RWPE2 (cell line): Measurements from ENCODE around the gene CGN.

Experiments used
- ATAC-seq: fragments of 200-7000 bp; cut with Tn5 transposase; 3 replicates; pipeline ENCODE4 v1.9.1; 2021; ENCODE audit warnings: low read depth
- DNase-seq: peaks from one replicate; pipeline ENCODE4 v3.0.0-alpha.2; 2020; ENCODE audit warnings: low spot score
- H3K27ac ChIP-seq: fragments of 450-650 bp; 2 replicates; pipeline ENCODE4 v1.5.1; 2017; ENCODE audit warnings: mild to moderate bottlenecking; ENCODE audit not compliant: poor library complexity, severe bottlenecking
- H3K27me3 ChIP-seq: fragments of 250-450 bp; sonication (Bioruptor Pico); 2 replicates; pipeline ENCODE4 v1.5.1; 2021; ENCODE audit warnings: mild to moderate bottlenecking, moderate library complexity; ENCODE audit not compliant: insufficient read depth, poor library complexity, severe bottlenecking
- H3K36me3 ChIP-seq: fragments of 250-450 bp; sonication (Bioruptor Pico); 2 replicates; pipeline ENCODE4 v1.5.1; 2020; ENCODE audit warnings: low read depth, mild to moderate bottlenecking, moderate library complexity
- H3K4me1 ChIP-seq: fragments of 250-450 bp; sonication (Bioruptor Pico); 2 replicates; pipeline ENCODE4 v1.5.1; 2021; ENCODE audit warnings: mild to moderate bottlenecking, moderate library complexity; ENCODE audit not compliant: insufficient read depth, poor library complexity, severe bottlenecking
- H3K4me3 ChIP-seq: fragments of 250-450 bp; sonication (Bioruptor Pico); 2 replicates; pipeline ENCODE4 v1.5.1; 2021; ENCODE audit warnings: mild to moderate bottlenecking, moderate library complexity; ENCODE audit not compliant: severe bottlenecking
- H3K9me3 ChIP-seq: fragments of 250-450 bp; sonication (Bioruptor Pico); 2 replicates; pipeline ENCODE4 v1.5.1; 2021; ENCODE audit warnings: mild to moderate bottlenecking, moderate library complexity; ENCODE audit not compliant: severe bottlenecking
- TF ChIP-seq, protein P1 (sequence below): fragments of 450-650 bp; IDR thresholded peaks from one replicate; pipeline ENCODE4 v1.5.1; 2017; ENCODE audit warnings: mild to moderate bottlenecking, moderate library complexity; ENCODE audit not compliant: poor library complexity, severe bottlenecking

CGN gene

DNA sequence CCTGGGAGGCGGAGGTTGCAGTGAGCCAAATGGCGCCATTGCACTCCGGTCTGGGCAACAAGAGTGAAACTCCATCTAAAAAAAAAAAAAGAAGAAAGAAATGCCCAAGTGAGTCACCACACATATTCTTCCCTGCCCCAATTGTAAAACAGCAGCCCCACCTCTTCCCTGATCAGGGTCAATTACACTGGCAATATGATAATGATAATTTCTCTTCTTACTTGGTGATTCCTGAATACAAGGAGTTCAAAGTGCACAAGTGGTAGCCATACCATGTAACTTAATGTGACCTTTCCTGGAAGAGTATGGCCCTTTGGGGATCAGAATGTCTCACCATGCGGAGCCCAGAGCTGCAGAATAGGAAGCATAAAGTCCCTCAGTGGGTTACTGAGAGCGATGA is 11.8 kb upstream of the CGN start:
- H3K9me3 ChIP-seq, result no peaks in the 10 kb centered on the region
- H3K36me3 ChIP-seq, result no peaks in the 10 kb centered on the region
- ATAC-seq (no peak), DNase-seq (no peak)
- no peak overlapping the region for H3K27ac ChIP-seq
- H3K4me1 ChIP-seq, result peaks cover 15% of the 10 kb centered on the region
- no peaks in the 10 kb centered on the region for H3K27me3 ChIP-seq
- no peak overlapping the region for H3K4me3 ChIP-seq
- TF ChIP-seq, protein P1, sequence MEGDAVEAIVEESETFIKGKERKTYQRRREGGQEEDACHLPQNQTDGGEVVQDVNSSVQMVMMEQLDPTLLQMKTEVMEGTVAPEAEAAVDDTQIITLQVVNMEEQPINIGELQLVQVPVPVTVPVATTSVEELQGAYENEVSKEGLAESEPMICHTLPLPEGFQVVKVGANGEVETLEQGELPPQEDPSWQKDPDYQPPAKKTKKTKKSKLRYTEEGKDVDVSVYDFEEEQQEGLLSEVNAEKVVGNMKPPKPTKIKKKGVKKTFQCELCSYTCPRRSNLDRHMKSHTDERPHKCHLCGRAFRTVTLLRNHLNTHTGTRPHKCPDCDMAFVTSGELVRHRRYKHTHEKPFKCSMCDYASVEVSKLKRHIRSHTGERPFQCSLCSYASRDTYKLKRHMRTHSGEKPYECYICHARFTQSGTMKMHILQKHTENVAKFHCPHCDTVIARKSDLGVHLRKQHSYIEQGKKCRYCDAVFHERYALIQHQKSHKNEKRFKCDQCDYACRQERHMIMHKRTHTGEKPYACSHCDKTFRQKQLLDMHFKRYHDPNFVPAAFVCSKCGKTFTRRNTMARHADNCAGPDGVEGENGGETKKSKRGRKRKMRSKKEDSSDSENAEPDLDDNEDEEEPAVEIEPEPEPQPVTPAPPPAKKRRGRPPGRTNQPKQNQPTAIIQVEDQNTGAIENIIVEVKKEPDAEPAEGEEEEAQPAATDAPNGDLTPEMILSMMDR, result no peak

DNA sequence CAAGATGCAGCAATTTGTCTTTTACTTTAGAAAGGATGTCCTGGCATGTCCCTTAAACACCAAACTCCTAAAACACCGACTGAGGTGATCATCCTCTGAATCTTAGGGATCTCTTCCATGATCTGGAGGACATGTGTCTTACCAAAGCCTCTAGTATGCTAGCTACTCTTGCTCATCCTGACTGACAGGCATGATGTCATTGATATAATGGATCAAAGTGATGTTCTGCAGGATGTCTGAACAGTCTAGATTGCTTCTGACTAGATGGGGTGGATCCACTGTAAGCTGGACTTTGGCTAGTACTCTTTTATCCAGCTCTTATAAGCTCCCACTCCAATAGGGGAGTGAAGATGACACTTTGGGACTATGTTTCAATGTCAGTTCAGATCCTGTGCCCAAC is 11.3 kb upstream of the CGN start:
- H3K27me3 ChIP-seq, result no peaks in the 10 kb centered on the region
- peaks cover 10% of the 10 kb centered on the region for H3K4me1 ChIP-seq
- H3K4me3 ChIP-seq, result no peak overlapping the region
- H3K36me3 ChIP-seq, result no peaks in the 10 kb centered on the region
- H3K9me3 ChIP-seq, result no peaks in the 10 kb centered on the region
- no peak overlapping the region for H3K27ac ChIP-seq
- no peak for ATAC-seq
- DNase-seq, result no peak
- TF ChIP-seq, protein P1, result no peak

DNA sequence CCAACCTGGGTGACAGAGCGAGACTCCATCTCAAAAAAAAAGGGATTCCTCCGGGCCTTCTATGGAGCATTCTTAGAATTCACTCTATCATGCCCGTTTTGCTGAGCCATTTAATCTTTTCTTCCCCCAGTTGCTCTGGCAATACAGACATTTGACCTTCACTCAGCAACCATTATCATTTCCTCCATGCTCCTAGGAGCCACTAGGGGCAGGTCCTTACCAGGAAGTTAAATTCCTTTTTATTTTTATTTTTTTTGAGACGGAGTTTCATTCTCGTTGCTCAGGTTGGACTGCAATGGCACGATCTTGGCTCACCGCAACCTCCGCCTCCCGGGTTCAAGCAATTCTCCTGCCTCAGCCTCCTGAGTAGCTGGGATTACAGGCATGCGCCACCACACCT is 9.7 kb upstream of the CGN start:
- H3K4me1 ChIP-seq, result no peaks in the 10 kb centered on the region
- ATAC-seq (no peak), DNase-seq (no peak)
- no peak overlapping the region for H3K4me3 ChIP-seq
- no peaks in the 10 kb centered on the region for H3K9me3 ChIP-seq
- no peak overlapping the region for H3K27ac ChIP-seq
- H3K36me3 ChIP-seq, result no peaks in the 10 kb centered on the region
- no peaks in the 10 kb centered on the region for H3K27me3 ChIP-seq
- TF ChIP-seq, protein P1, result peak; percentile 15

DNA sequence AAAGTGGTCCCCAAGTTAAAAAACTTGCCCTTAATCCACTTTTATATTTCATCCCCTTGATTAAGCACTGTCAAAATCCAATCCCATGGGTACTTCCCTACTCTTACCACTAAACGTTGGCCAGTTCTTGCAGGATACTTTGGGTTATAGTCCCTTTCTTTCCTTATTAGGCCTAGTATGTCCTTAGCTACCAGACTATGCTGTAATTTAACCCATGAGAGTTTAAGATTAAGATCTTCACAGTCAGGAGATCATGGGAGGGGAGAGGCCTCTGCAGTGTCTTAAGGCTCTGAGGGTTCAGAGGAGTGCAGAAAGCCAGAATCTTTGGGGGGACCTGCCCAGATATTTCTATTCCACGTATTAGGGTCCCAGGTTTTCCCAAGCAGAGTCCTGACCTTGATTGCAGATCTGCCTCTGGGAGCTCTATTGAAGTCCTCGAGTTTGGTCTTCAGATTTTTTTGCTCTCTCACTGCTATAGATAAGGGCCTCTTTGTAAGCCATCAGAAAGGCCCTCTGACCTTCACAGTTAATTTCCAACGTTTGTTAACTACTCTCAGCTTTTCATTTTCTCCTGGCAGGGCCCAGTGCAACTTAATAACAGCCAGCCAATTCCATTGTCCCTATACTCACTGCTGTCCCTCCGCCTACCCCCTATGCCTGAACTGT is 9.0 kb upstream of the CGN start:
- Histone ChIP-seq H3K9me3 (no peaks in the 10 kb centered on the region), H3K4me3 (no peak overlapping the region), H3K4me1 (no peaks in the 10 kb centered on the region), H3K36me3 (no peaks in the 10 kb centered on the region), H3K27ac (no peak overlapping the region), H3K27me3 (no peaks in the 10 kb centered on the region)
- no peak for ATAC-seq
- TF ChIP-seq, protein P1, result no peak
- no peak for DNase-seq
